SK-N-SH treated with all-trans-retinoic acid at 6 μM for 48 hours (cell line): Measurements from ENCODE around the gene ZNF318.

Experiments
- ARNTL ChIP-seq: fragments of 450-650 bp; formaldehyde crosslinking; IDR thresholded peaks from 2 replicates; pipeline ENCODE4 v1.5.0; 2020; ENCODE audit warnings: low read depth, mild to moderate bottlenecking, moderate library complexity, borderline replicate concordance
- PATZ1 ChIP-seq: fragments of 250-450 bp; sonication (Bioruptor Pico); IDR thresholded peaks from 2 replicates; pipeline ENCODE4 v1.8.0; 2020; ENCODE audit warnings: mild to moderate bottlenecking, moderate library complexity, borderline replicate concordance
- SNAI2 ChIP-seq: fragments of 250-450 bp; sonication (Bioruptor Pico); IDR thresholded peaks from 2 replicates; pipeline ENCODE4 v1.5.0; 2020; ENCODE audit warnings: mild to moderate bottlenecking, moderate library complexity
- ZNF8 ChIP-seq: fragments of 450-650 bp; formaldehyde crosslinking; IDR thresholded peaks from 2 replicates; pipeline ENCODE4 v1.5.0; 2020; ENCODE audit warnings: mild to moderate bottlenecking, moderate library complexity
- TF ChIP-seq, protein P1 (sequence below): fragments of 250-450 bp; sonication (Bioruptor Pico); IDR thresholded peaks from 2 replicates; pipeline ENCODE4 v1.5.0; 2020; ENCODE audit warnings: mild to moderate bottlenecking, moderate library complexity
- TF ChIP-seq, protein P2 (sequence below): fragments of 250-450 bp; sonication (Bioruptor Pico); IDR thresholded peaks from 2 replicates; pipeline ENCODE4 v1.5.1; 2020; ENCODE audit warnings: low read depth, mild to moderate bottlenecking, moderate library complexity

DNA sequence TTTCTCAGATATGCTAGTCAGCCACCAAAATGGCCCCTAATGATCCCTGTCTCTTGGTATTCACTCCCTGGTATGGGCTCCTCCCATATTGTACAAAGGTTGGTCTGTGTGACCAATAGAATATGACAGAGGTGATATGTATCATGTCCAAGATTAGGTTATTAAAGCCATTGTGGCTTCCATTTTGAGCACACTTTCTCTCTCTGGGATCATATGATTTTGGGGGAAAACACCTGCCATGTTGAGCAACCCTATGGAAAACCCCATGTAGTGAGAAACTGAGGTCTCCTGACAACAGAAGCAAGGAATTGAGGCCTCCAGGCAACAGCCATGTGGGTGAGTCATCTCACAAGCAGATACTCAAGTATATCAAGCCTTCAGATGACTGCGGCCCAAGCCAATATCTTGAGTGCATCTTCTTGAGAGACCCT lies 7.1 kb upstream of the ZNF318 start:
- no peak for TF ChIP-seq ARNTL (CRISPR knock-in tag)
- TF ChIP-seq PATZ1 (CRISPR knock-in tag), result no peak
- TF ChIP-seq SNAI2 (CRISPR knock-in tag), result no peak
- no peak for TF ChIP-seq ZNF8
- TF ChIP-seq, protein P1, sequence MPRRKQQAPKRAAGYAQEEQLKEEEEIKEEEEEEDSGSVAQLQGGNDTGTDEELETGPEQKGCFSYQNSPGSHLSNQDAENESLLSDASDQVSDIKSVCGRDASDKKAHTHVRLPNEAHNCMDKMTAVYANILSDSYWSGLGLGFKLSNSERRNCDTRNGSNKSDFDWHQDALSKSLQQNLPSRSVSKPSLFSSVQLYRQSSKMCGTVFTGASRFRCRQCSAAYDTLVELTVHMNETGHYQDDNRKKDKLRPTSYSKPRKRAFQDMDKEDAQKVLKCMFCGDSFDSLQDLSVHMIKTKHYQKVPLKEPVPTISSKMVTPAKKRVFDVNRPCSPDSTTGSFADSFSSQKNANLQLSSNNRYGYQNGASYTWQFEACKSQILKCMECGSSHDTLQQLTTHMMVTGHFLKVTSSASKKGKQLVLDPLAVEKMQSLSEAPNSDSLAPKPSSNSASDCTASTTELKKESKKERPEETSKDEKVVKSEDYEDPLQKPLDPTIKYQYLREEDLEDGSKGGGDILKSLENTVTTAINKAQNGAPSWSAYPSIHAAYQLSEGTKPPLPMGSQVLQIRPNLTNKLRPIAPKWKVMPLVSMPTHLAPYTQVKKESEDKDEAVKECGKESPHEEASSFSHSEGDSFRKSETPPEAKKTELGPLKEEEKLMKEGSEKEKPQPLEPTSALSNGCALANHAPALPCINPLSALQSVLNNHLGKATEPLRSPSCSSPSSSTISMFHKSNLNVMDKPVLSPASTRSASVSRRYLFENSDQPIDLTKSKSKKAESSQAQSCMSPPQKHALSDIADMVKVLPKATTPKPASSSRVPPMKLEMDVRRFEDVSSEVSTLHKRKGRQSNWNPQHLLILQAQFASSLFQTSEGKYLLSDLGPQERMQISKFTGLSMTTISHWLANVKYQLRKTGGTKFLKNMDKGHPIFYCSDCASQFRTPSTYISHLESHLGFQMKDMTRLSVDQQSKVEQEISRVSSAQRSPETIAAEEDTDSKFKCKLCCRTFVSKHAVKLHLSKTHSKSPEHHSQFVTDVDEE (CRISPR knock-in tag), result no peak
- TF ChIP-seq, protein P2, sequence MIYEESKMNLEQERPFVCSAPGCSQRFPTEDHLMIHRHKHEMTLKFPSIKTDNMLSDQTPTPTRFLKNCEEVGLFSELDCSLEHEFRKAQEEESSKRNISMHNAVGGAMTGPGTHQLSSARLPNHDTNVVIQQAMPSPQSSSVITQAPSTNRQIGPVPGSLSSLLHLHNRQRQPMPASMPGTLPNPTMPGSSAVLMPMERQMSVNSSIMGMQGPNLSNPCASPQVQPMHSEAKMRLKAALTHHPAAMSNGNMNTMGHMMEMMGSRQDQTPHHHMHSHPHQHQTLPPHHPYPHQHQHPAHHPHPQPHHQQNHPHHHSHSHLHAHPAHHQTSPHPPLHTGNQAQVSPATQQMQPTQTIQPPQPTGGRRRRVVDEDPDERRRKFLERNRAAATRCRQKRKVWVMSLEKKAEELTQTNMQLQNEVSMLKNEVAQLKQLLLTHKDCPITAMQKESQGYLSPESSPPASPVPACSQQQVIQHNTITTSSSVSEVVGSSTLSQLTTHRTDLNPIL, result no peak
